HepG2 (cell line): ENCODE results near the gene PEX12. TPM values are rescaled to one million over a fixed set of nuclear protein-coding genes. Genes with fewer than 3 reads are reported as not detected.

Source experiments
- SRSF1 ChIP-seq: fragments of 200-400 bp; formaldehyde crosslinking; optimal IDR thresholded peaks from 2 replicates; pipeline ENCODE3; 2017; ENCODE audit warnings: mild to moderate bottlenecking, low read depth, low read length, moderate library complexity
- ZNF318 ChIP-seq: sonication (generic); formaldehyde crosslinking; IDR thresholded peaks from 2 replicates; pipeline ENCODE4 v1.4.0; 2020; ENCODE audit warnings: mild to moderate bottlenecking, missing genetic modification reagents
- ZNF414 ChIP-seq: sonication (generic); formaldehyde crosslinking; IDR thresholded peaks from 2 replicates; pipeline ENCODE4 v1.5.0; 2020; ENCODE audit warnings: missing genetic modification reagents
- ZNF430 ChIP-seq: sonication (generic); formaldehyde crosslinking; IDR thresholded peaks from 2 replicates; pipeline ENCODE4 v1.9.0; 2021; ENCODE audit warnings: mild to moderate bottlenecking, missing genetic modification reagents
- ZNF547 ChIP-seq: sonication (generic); formaldehyde crosslinking; IDR thresholded peaks from 2 replicates; pipeline ENCODE4 v1.5.1; 2020; ENCODE audit warnings: mild to moderate bottlenecking, missing genetic modification reagents
- ZNF841 ChIP-seq: sonication (generic); formaldehyde crosslinking; IDR thresholded peaks from 2 replicates; pipeline ENCODE4 v1.8.1; 2023; ENCODE audit warnings: missing genetic modification reagents, borderline replicate concordance
- polyA plus RNA-seq, 8 experiments: library from polyadenylated mRNA; depleted of rRNA in 3 of 8; stranded (reverse) in 7 of 8; unstranded in 1 of 8; fragments of >200 nt; fragmentation: Illumina TruSeq in 4 of 8; extraction: Trizol in 4 of 8; gene quantifications; 2 replicates each; pipeline versions ENCODE4 v1.2.1 to v1.2.3, GENCODE V29; 2011 to 2016; ENCODE audit warnings: low read depth in 4 of 8, missing spikeins in 1 of 8, mixed read lengths in 1 of 8; ENCODE audit not compliant: insufficient read depth in 1 of 8
- total RNA-seq, 5 experiments: library from RNA; depleted of rRNA; stranded (reverse); fragments of >200 nt; fragmentation: Illumina TruSeq; extraction: Trizol; gene quantifications; 2 replicates each; pipeline ENCODE4 v1.2.3, GENCODE V29; 2016; ENCODE audit warnings: low read depth in 1 of 5
- TF ChIP-seq, protein P1 (sequence below): sonication (generic); formaldehyde crosslinking; IDR thresholded peaks from 2 replicates; pipeline ENCODE4 v1.4.0; 2020; ENCODE audit warnings: missing genetic modification reagents, borderline replicate concordance
- TF ChIP-seq, protein P2 (sequence below): sonication (generic); formaldehyde crosslinking; IDR thresholded peaks from 2 replicates; pipeline ENCODE4 v1.4.0; 2020; ENCODE audit warnings: missing genetic modification reagents

The PEX12 gene
- total and polyA plus RNA-seq, 2 of the 13 experiments (the other 11 are each of a cell fraction or from before 2014, with no cell fraction given) = 5.1 to 11.9 TPM

DNA sequence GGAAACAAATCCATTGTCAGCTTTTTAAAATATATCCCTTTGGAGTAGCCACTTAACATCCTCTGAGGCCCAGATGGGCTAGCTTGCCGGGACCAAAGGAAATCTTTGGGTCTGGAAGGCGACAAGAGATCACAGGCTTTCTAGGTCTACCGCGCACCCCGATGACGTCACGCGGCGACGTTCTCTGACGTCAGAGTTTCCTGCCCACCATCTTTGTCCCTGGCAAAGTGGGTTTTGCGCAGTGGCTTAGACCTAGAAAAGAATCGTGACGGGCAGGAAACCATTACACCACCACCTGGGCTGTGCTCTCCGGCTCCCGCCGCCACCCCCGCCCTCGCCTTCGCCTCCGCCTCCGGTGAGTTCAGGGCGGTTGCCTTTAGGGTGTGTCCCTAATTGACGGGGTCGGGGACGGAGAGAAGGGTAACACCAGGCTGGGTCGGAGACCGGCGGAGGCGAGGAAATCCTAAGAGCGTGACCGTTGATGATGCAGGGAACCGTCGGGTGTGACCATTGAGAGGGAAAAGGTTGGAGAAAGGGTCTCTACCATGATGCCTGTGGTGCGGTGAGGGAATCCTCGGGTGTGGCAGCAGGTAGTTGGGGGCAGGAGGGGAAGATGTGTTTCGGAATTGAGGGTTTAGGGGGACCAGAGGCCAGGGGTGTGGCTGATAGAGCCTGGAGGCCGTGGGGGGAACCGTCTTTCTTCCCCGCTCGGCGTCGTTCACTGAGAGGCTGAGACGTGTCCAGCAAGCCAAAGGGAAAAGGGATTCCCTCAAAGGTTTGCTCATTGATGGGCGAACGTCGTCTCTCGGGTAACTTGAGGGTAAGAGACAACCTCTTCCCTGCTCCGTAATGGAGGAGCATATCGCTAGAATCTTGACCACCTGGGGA is 8.9 kb upstream of the PEX12 start, which contains the start of gene AP2B1 (continued):
- TF ChIP-seq ZNF318 (CRISPR knock-in tag) = no peak
- TF ChIP-seq ZNF430 (CRISPR knock-in tag) = no peak
- TF ChIP-seq, protein P1, sequence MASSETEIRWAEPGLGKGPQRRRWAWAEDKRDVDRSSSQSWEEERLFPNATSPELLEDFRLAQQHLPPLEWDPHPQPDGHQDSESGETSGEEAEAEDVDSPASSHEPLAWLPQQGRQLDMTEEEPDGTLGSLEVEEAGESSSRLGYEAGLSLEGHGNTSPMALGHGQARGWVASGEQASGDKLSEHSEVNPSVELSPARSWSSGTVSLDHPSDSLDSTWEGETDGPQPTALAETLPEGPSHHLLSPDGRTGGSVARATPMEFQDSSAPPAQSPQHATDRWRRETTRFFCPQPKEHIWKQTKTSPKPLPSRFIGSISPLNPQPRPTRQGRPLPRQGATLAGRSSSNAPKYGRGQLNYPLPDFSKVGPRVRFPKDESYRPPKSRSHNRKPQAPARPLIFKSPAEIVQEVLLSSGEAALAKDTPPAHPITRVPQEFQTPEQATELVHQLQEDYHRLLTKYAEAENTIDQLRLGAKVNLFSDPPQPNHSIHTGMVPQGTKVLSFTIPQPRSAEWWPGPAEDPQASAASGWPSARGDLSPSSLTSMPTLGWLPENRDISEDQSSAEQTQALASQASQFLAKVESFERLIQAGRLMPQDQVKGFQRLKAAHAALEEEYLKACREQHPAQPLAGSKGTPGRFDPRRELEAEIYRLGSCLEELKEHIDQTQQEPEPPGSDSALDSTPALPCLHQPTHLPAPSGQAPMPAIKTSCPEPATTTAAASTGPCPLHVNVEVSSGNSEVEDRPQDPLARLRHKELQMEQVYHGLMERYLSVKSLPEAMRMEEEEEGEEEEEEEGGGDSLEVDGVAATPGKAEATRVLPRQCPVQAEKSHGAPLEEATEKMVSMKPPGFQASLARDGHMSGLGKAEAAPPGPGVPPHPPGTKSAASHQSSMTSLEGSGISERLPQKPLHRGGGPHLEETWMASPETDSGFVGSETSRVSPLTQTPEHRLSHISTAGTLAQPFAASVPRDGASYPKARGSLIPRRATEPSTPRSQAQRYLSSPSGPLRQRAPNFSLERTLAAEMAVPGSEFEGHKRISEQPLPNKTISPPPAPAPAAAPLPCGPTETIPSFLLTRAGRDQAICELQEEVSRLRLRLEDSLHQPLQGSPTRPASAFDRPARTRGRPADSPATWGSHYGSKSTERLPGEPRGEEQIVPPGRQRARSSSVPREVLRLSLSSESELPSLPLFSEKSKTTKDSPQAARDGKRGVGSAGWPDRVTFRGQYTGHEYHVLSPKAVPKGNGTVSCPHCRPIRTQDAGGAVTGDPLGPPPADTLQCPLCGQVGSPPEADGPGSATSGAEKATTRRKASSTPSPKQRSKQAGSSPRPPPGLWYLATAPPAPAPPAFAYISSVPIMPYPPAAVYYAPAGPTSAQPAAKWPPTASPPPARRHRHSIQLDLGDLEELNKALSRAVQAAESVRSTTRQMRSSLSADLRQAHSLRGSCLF (CRISPR knock-in tag) = no peak
- no peak for TF ChIP-seq ZNF841
- peak; percentile 50 for TF ChIP-seq SRSF1
- peak; percentile 72; the same call in 1 of the 2 replicates for TF ChIP-seq ZNF414 (CRISPR knock-in tag)
- TF ChIP-seq, protein P2, sequence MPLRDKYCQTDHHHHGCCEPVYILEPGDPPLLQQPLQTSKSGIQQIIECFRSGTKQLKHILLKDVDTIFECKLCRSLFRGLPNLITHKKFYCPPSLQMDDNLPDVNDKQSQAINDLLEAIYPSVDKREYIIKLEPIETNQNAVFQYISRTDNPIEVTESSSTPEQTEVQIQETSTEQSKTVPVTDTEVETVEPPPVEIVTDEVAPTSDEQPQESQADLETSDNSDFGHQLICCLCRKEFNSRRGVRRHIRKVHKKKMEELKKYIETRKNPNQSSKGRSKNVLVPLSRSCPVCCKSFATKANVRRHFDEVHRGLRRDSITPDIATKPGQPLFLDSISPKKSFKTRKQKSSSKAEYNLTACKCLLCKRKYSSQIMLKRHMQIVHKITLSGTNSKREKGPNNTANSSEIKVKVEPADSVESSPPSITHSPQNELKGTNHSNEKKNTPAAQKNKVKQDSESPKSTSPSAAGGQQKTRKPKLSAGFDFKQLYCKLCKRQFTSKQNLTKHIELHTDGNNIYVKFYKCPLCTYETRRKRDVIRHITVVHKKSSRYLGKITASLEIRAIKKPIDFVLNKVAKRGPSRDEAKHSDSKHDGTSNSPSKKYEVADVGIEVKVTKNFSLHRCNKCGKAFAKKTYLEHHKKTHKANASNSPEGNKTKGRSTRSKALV = no peak
- TF ChIP-seq ZNF547 (CRISPR knock-in tag) = no peak
